Uterus (tissue), 2 donors: ENCODE data around the gene TTLL1.

Source experiments
- CTCF ChIP-seq, 4 experiments: fragments of 200-600 bp in 2 of 4; fragments of 450-650 bp in 2 of 4; sonication (generic) in 2 of 4; IDR thresholded peaks; one replicate each; pipeline ENCODE4 v1.5.1; 2016 to 2019; ENCODE audit warnings: antibody characterized with exemption in 4 of 4, mild to moderate bottlenecking in 2 of 4, moderate library complexity in 1 of 4
- POLR2A ChIP-seq, 2 donors: fragments of 450-650 bp; IDR thresholded peaks; one replicate each; pipeline ENCODE4 v1.6.1; 2016; ENCODE audit warnings: antibody characterized with exemption in 2 of 2, mild to moderate bottlenecking in 1 of 2, moderate library complexity in 1 of 2

- TF ChIP-seq CTCF (IDR thresholded peaks at IDR 0.05): no peak
- no peak for TF ChIP-seq POLR2A (IDR thresholded peaks at IDR 0.05)
These were observed 38.1 kb upstream of the TTLL1 start for GRCh38 chr22:43127166-43127908.
